Panc1 (cell line): ENCODE data around the gene MCU. TPM values are rescaled to one million over a fixed set of nuclear protein-coding genes. Genes with fewer than 3 reads are reported as not detected.
A peak's percentile ranks its signal among the peaks of the same experiment; 100 is the strongest.

Source experiments
- ATAC-seq: fragments of 200-7000 bp; cut with Tn5 transposase; 2 replicates; pipeline ENCODE4 v1.9.1; 2020; ENCODE audit warnings: mild to moderate bottlenecking, moderate library complexity
- BruUV-seq: library from RNA; stranded (reverse); fragments of 400-500 nt; replicated peaks from 2 replicates; lab custom pipeline; 2021; lab: Mats Ljungman, UMichigan
- CTCF ChIA-PET: fragments of 300-600 bp; sonication (Branson Sonifier 250); formaldehyde crosslinking; loops from one replicate; lab custom pipeline; 2022; ENCODE audit warnings: antibody characterized with exemption; lab: Charles Lee
- POLR2A ChIA-PET: fragments of 300-600 bp; sonication (Branson Sonifier 250); formaldehyde crosslinking; loops from one replicate; lab custom pipeline; 2022; ENCODE audit warnings: antibody characterized with exemption; lab: Charles Lee
- DNase-seq: peaks from one replicate; pipeline ENCODE4 v3.0.0-alpha.2; 2010; ENCODE audit warnings: low read depth, low spot score
- H3K27ac ChIP-seq: 2 replicates; pipeline ENCODE4 v1.5.1; 2011; ENCODE audit warnings: mild to moderate bottlenecking, low read length, inconsistent platforms
- H3K27me3 ChIP-seq: fragments of 200-500 bp; sonication (Bioruptor generic); 2 replicates; pipeline ENCODE4 v1.6.0; 2014; ENCODE audit warnings: low read length, inconsistent platforms; ENCODE audit not compliant: control insufficient read depth, insufficient read depth
- H3K36me3 ChIP-seq: fragments of 200-500 bp; sonication (Bioruptor generic); 2 replicates; pipeline ENCODE4 v1.5.1; 2014; ENCODE audit warnings: inconsistent platforms, mild to moderate bottlenecking, low read length, moderate library complexity; ENCODE audit not compliant: control insufficient read depth, insufficient read depth
- H3K4me1 ChIP-seq: 2 replicates; pipeline ENCODE4 v1.5.1; 2011; ENCODE audit warnings: inconsistent platforms, mild to moderate bottlenecking, low read length, moderate library complexity; ENCODE audit not compliant: control insufficient read depth, insufficient read depth
- H3K4me3 ChIP-seq, 2 experiments: 2 replicates each; pipeline ENCODE4 v1.5.1; 2011 to 2012; ENCODE audit warnings: low read depth in 2 of 2, low read length in 2 of 2, mild to moderate bottlenecking in 2 of 2, inconsistent platforms in 1 of 2, moderate library complexity in 1 of 2
- H3K9me3 ChIP-seq: fragments of 200-500 bp; sonication (Bioruptor generic); 2 replicates; pipeline ENCODE4 v1.5.1; 2014; ENCODE audit warnings: low read depth, mild to moderate bottlenecking, inconsistent platforms, low read length, moderate library complexity; ENCODE audit not compliant: control insufficient read depth, insufficient read depth
- CTCF ChIP-seq: fragments of 450-650 bp; IDR thresholded peaks from 2 replicates; pipeline ENCODE4 v1.5.1; 2017; ENCODE audit warnings: mild to moderate bottlenecking
- POLR2AphosphoS5 ChIP-seq: IDR thresholded peaks from 2 replicates; pipeline ENCODE4 v1.6.1; 2012; ENCODE audit warnings: mild to moderate bottlenecking, low read depth, low read length, moderate library complexity
- REST ChIP-seq, 2 experiments: IDR thresholded peaks; 2 replicates each; pipeline ENCODE4 v1.6.1; 2011 to 2012; ENCODE audit warnings: low read depth in 2 of 2, control low read depth in 1 of 2, low read length in 1 of 2, mild to moderate bottlenecking in 1 of 2, moderate library complexity in 1 of 2; ENCODE audit not compliant: insufficient read depth in 1 of 2
- SIN3A ChIP-seq: IDR thresholded peaks from 2 replicates; pipeline ENCODE4 v1.6.1; 2012; ENCODE audit warnings: low read depth, mild to moderate bottlenecking, low read length, moderate library complexity, borderline replicate concordance; ENCODE audit not compliant: insufficient read depth
- TCF7L2 ChIP-seq: IDR thresholded peaks from 2 replicates; pipeline ENCODE4 v1.6.1; 2011; ENCODE audit warnings: mild to moderate bottlenecking, low read depth, low read length, inconsistent platforms
- in situ Hi-C: cut with HindIII; loops from 2 replicates; pipeline ENCODE4 v1.10.0; 2016; ENCODE audit warnings: low sequenced_read_pairs, low pct_unique_long_range_greater_than_20kb
- intact Hi-C: fragments of 100-400 bp; cut with micrococcal nuclease; formaldehyde crosslinking; loops from one replicate; pipeline ENCODE4 v1.10.0; 2022; ENCODE audit not compliant: unreplicated experiment
- total RNA-seq: library from RNA; stranded (reverse); gene quantifications from one replicate; pipeline ENCODE4 v1.2.1, GENCODE V29; 2021; ENCODE audit not compliant: unreplicated experiment

MCU gene
- total RNA-seq, 1 experiment from 2014 or later: 31.6 TPM

- Histone ChIP-seq H3K27me3 (no peaks in the 10 kb centered on the region), H3K27ac (no peak overlapping the region), H3K36me3 (no peaks in the 10 kb centered on the region), H3K9me3 (no peaks in the 10 kb centered on the region), H3K4me1 (peaks cover 5% of the 10 kb centered on the region; the same call in 1 of the 2 replicates), H3K4me3 (no peak overlapping the region)
- in situ Hi-C loops (no loop called here), intact Hi-C loops (no loop called here)
- ChIA-PET CTCF (no interaction called here), POLR2A (no interaction called here)
- no TSS peak for BruUV-seq
- ATAC-seq (no peak), DNase-seq (no peak)
- TF ChIP-seq TCF7L2: no peak
- TF ChIP-seq SIN3A: no peak
- no peak for TF ChIP-seq POLR2AphosphoS5
- TF ChIP-seq CTCF: no peak
Measured at GRCh38 chr10:72687035-72687434, 4.9 kb upstream of the MCU start.

GRCh38 chr10:72688208-72688651, 3.7 kb upstream of the MCU start:
- no peaks in the 10 kb centered on the region for H3K9me3 ChIP-seq
- ChIA-PET CTCF (no interaction called here), POLR2A (interaction anchor here (0.6 kb wide), 1 partner anchor 173 kb away, joined by 5 read pairs; no protein-coding TSS in a partner anchor)
- no peaks in the 10 kb centered on the region; the same call in 1 of the 2 replicates for H3K36me3 ChIP-seq
- TF ChIP-seq SIN3A (no peak), TCF7L2 (no peak), REST (IDR thresholded peaks at IDR 0.05; ENCODE audit: insufficient read depth in 1 of 2, low read depth in 2 of 2, low read length in 1 of 2) (no peak), CTCF (no peak), POLR2AphosphoS5 (no peak)
- BruUV-seq: no TSS peak
- no peak overlapping the region for H3K4me3 ChIP-seq
- no peaks in the 10 kb centered on the region for H3K27me3 ChIP-seq
- no peak for ATAC-seq
- H3K27ac ChIP-seq: no peak overlapping the region
- peak; percentile 72 for DNase-seq
- peaks cover 8% of the 10 kb centered on the region for H3K4me1 ChIP-seq
- in situ Hi-C loops (no loop called here), intact Hi-C loops (no loop called here)
